Tibial artery (tissue), 4 donors: ENCODE results near the gene ANKRD11.
"Not testable (repeated sequence)": the region's sequence is repeated elsewhere in the genome, so short reads cannot be mapped to it uniquely, and the experiment has no call there.

ENCODE experiments used
- DNase-seq, 2 donors: peaks; one replicate each; pipeline ENCODE4 v3.0.0-alpha.2; 2019
- H3K27ac ChIP-seq, 2 donors: fragments of 200-600 bp; sonication (generic) in 1 of 2; 1 replicate in 1 of 2; 2 replicates in 1 of 2; pipeline ENCODE4 v1.5.1; 2018 to 2019; ENCODE audit warnings: mild to moderate bottlenecking in 1 of 2
- H3K27me3 ChIP-seq, 2 donors: fragments of 200-600 bp; sonication (generic) in 1 of 2; one replicate each; pipeline versions ENCODE4 v1.5.1 to v1.6.0; 2016 to 2019
- H3K36me3 ChIP-seq, 3 donors: fragments of 200-600 bp; sonication (generic) in 2 of 3; one replicate each; pipeline ENCODE4 v1.5.1; 2016 to 2019; ENCODE audit warnings: mild to moderate bottlenecking in 2 of 3
- H3K4me1 ChIP-seq, 4 donors: fragments of 200-600 bp; sonication (generic) in 2 of 4; 1 replicate in 3 of 4; 2 replicates in 1 of 4; pipeline ENCODE4 v1.5.1; 2016 to 2019
- H3K4me3 ChIP-seq, 2 donors: fragments of 200-600 bp; sonication (generic) in 1 of 2; 1 replicate in 1 of 2; 2 replicates in 1 of 2; pipeline ENCODE4 v1.5.1; 2018 to 2019; ENCODE audit warnings: mild to moderate bottlenecking in 2 of 2
- H3K9me3 ChIP-seq, 3 donors: fragments of 200-600 bp; sonication (generic) in 1 of 3; one replicate each; pipeline ENCODE4 v1.5.1; 2016 to 2019
- intact Hi-C: fragments of 100-400 bp; cut with DNase I; formaldehyde crosslinking; loops from one replicate; pipeline ENCODE4 v1.15.0; 2023; ENCODE audit warnings: low total_unique reads
- TF ChIP-seq, protein P1 (sequence below), 2 experiments: fragments of 200-600 bp in 1 of 2; fragments of 450-650 bp in 1 of 2; IDR thresholded peaks; one replicate each; pipeline ENCODE4 v1.5.1; 2017 to 2019; ENCODE audit warnings: antibody characterized with exemption in 2 of 2, mild to moderate bottlenecking in 1 of 2, moderate library complexity in 1 of 2

Gene ANKRD11

DNA sequence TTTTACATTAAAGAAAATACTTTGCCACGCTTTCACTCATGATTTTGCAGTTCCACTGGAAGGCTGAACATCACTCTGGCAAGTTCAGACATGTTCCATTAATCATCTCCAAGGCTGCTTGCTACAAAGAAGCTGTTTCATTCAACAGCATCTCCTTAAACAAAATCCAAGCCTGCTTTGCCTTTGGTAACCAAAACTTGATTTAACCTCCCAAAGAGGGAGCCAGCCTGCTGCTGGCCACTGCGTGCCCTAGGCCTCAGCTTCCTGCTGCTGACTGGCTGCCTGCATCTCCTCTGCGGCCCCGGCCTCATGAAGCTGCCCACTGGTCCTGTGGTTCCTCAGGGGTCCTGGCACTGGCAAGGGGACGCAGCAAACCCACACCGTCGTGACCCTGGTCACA lies 31.8 kb downstream of the ANKRD11 start:
- no peak for DNase-seq
- peaks cover 0 to 55% (median 28%) of the 10 kb centered on the region in 4 donors for H3K4me1 ChIP-seq
- H3K27ac ChIP-seq = no peak overlapping the region
- no peaks in the 10 kb centered on the region for H3K9me3 ChIP-seq
- H3K4me3 ChIP-seq = no peak overlapping the region
- H3K36me3 ChIP-seq = no peaks in the 10 kb centered on the region
- TF ChIP-seq, protein P1, sequence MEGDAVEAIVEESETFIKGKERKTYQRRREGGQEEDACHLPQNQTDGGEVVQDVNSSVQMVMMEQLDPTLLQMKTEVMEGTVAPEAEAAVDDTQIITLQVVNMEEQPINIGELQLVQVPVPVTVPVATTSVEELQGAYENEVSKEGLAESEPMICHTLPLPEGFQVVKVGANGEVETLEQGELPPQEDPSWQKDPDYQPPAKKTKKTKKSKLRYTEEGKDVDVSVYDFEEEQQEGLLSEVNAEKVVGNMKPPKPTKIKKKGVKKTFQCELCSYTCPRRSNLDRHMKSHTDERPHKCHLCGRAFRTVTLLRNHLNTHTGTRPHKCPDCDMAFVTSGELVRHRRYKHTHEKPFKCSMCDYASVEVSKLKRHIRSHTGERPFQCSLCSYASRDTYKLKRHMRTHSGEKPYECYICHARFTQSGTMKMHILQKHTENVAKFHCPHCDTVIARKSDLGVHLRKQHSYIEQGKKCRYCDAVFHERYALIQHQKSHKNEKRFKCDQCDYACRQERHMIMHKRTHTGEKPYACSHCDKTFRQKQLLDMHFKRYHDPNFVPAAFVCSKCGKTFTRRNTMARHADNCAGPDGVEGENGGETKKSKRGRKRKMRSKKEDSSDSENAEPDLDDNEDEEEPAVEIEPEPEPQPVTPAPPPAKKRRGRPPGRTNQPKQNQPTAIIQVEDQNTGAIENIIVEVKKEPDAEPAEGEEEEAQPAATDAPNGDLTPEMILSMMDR (IDR thresholded peaks at IDR 0.05) = no peak
- intact Hi-C loops = no loop called here
- no peaks in the 10 kb centered on the region for H3K27me3 ChIP-seq

DNA sequence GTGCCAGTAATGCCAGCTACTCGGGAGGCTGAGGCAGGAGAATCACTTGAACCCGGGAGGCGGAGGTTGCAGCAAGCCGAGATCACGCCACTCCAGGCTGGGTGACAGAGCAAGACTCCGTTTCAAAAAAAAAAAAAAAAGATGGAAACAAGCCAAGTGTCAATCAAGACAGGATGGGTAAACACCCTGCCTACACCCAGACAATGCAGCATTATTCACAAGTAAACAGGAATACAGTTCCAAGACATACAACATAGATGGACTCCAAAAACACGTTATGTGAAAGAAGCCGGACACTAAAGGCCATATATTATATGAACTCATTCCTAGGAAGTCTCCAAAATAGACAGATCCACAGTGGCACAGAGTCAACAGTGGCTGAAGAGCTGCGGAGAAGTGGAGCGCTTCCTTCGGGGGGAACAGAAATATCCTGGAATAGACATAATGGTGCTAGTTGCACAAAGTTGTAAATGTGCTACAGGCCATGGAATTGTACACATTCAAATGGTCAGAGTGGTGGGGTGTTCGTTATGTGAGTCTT lies 33.9 kb downstream of the ANKRD11 start:
- H3K4me3 ChIP-seq = no peak overlapping the region

DNA sequence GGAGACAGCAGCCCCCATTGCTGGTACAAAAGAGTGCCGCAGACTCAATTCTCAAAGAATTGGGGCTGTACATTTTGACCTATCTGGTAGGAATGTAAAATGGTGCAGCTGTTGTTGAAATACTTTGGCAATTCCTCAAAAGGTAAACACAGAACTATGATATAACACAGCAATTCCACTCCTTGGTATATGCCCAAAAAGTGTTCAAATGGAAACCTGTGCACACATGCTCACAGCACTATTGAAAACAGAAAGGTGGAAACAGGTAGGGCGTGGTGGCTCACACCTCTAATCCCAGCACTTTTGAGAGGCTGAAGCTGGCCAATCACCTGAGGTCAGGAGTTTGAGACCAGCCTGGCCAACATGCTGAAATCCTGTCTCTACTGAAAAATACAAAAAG lies 34.7 kb downstream of the ANKRD11 start:
- H3K27me3 ChIP-seq = no peaks in the 10 kb centered on the region
- no peak overlapping the region for H3K27ac ChIP-seq
- no peak for DNase-seq
- TF ChIP-seq, protein P1 (IDR thresholded peaks at IDR 0.05) = no peak
- H3K4me3 ChIP-seq = no peak overlapping the region
- H3K4me1 ChIP-seq = peaks cover 0 to 71% (median 36%) of the 10 kb centered on the region in 4 donors
- H3K36me3 ChIP-seq = no peaks in the 10 kb centered on the region
- intact Hi-C loops = no loop called here
- no peaks in the 10 kb centered on the region for H3K9me3 ChIP-seq

More for the DNA sequence above, 33.9 kb downstream of the ANKRD11 start:
- Histone ChIP-seq H3K4me1 (peaks cover 0 to 70% (median 36%) of the 10 kb centered on the region in 4 donors), H3K36me3 (no peaks in the 10 kb centered on the region), H3K27me3 (no peaks in the 10 kb centered on the region), H3K27ac (no peak overlapping the region), H3K9me3 (no peaks in the 10 kb centered on the region)
- intact Hi-C loops = no loop called here
- DNase-seq = no peak
- TF ChIP-seq, protein P1 (IDR thresholded peaks at IDR 0.05) = no peak

DNA sequence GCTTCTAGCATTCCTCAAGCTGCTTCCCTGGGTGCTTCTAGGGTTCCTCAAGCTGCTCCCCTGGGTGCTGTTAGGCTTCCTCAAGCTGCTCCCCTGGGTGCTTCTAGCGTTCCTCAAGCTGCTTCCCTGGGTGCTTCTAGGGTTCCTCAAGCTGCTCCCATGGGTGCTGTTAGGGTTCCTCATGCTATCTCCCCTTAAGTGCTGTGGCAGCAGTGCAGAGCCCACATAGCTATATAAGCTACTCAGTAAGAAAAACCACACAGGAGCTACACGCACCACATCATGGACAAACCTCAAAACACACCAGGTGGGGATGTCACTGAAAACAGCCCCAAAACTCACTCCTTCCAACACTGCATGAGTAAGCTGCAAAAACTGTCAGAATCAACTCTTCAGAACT lies 35.2 kb downstream of the ANKRD11 start:
- no peak for DNase-seq
- no peaks in the 10 kb centered on the region for H3K9me3 ChIP-seq
- peaks cover 0 to 71% (median 33%) of the 10 kb centered on the region in 4 donors for H3K4me1 ChIP-seq
- intact Hi-C loops = no loop called here
- no peaks in the 10 kb centered on the region for H3K27me3 ChIP-seq
- no peak overlapping the region for H3K4me3 ChIP-seq
- H3K36me3 ChIP-seq = no peaks in the 10 kb centered on the region
- no peak overlapping the region for H3K27ac ChIP-seq
- TF ChIP-seq, protein P1 (IDR thresholded peaks at IDR 0.05) = no peak

DNA sequence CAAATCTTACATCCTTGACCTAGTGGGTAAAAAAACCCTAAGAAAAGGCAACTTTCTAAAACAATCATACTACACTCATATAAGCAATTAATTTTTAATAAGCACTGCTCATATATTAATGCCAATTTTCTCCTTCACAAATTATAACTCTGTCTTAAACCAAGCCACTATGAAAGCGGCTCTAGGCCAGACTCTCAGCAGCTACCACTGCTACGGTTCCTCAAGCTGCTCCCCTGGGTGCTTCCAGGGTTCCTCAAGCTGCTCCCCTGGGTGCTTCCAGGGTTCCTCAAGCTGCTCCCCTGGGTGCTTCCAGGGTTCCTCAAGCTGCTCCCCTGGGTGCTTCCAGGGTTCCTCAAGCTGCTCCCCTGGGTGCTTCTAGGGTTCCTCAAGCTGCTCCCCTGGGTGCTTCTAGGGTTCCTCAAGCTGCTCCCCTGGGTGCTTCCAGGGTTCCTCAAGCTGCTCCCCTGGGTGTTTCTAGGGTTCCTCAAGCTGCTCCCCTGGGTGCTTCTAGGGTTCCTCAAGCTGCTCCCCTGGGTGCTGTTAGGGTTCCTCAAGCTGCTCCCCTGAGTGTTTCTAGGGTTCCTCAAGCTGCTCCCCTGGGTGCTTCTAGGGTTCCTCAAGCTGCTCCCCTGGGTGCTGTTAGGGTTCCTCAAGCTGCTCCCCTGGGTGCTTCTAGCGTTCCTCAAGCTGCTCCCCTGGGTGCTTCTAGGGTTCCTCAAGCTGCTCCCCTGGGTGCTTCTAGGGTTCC lies 35.8 kb downstream of the ANKRD11 start:
- H3K27ac ChIP-seq, DNase-seq, intact Hi-C loops, H3K4me3 ChIP-seq, H3K36me3 ChIP-seq, H3K27me3 ChIP-seq, H3K9me3 ChIP-seq: not testable (repeated sequence)
- H3K4me1 ChIP-seq = peaks cover 0 to 70% (median 35%) of the 10 kb centered on the region in 4 donors

DNA sequence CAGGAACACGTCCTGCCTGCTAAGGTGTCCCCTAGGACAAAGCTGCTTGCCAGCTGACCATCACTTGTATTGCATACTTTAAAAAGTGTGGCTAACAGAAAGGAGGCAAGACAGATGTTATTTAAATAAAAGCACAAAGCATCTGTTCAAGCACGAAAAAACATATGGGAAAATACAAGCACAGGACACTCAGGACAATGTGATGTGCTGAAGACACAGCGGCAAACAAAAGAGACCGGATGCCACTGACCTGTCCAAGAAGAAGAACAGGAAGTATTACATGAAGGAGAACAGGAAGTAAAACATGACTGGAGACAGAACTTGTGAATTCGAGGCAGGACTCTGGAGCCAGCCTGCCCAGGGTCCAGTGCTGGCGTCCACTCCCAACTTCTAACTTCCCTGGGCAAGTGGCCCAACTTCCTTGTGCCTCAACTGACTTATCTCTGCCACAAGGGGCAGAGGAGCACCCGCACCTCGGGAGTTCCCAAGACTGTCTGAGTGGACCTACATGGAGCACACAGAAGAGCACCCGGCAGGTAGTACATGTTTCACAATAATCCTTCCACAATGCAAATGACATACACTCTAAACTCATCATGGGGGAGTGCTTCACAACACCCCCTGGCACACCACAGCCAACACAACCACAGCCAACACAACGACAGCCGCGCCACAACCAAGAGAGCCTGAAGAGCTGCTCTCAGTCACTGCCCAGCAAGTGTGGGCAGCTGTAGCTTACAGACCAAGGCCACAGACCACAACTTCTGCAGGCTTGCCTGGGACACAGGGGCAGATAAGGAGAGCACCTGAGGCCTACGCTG lies 36.6 kb downstream of the ANKRD11 start:
- intact Hi-C loops = no loop called here
- peak in 1 of 2 donors; percentile 40 for DNase-seq
- no peak overlapping the region for H3K4me3 ChIP-seq
- no peaks in the 10 kb centered on the region for H3K9me3 ChIP-seq
- H3K36me3 ChIP-seq = no peaks in the 10 kb centered on the region
- H3K27ac ChIP-seq = no peak overlapping the region
- H3K4me1 ChIP-seq = peaks cover 0 to 74% (median 32%) of the 10 kb centered on the region in 4 donors
- no peaks in the 10 kb centered on the region for H3K27me3 ChIP-seq
- TF ChIP-seq, protein P1 (IDR thresholded peaks at IDR 0.05) = no peak
